T-helper 1 cell treated with Interleukin-12 subunit alpha and Interleukin-12 subunit beta and Interleukin-4 antibody, amounts not matched to agents 30 μg/mL and 1 μg/mL, for 36 hours (primary cell): ENCODE measurements around the gene GPX2.
A peak's percentile ranks its signal among the peaks of the same experiment; 100 is the strongest.

ENCODE experiments used
- H3K27ac Mint-ChIP-seq: one replicate; pipeline ENCODE4 v1.8.0; 2021; ENCODE audit warnings: mild to moderate bottlenecking, mixed read lengths
- H3K27me3 Mint-ChIP-seq: one replicate; pipeline ENCODE4 v1.8.0; 2021; ENCODE audit warnings: low read depth, mixed read lengths
- H3K36me3 Mint-ChIP-seq: one replicate; pipeline ENCODE4 v1.8.0; 2021; ENCODE audit warnings: low read depth, mixed read lengths
- H3K4me1 Mint-ChIP-seq: one replicate; pipeline ENCODE4 v1.8.0; 2021; ENCODE audit warnings: low read depth, mixed read lengths
- H3K4me3 Mint-ChIP-seq: one replicate; pipeline ENCODE4 v1.8.0; 2021; ENCODE audit warnings: mild to moderate bottlenecking, moderate library complexity, mixed read lengths
- H3K9me3 Mint-ChIP-seq: one replicate; pipeline ENCODE4 v1.8.0; 2021; ENCODE audit warnings: mixed read lengths

Gene GPX2

GRCh38 chr14:64938972-64939816 is 3.4 kb downstream of the GPX2 start:
- no peak overlapping the region for H3K4me3 Mint-ChIP-seq
- H3K27ac Mint-ChIP-seq, result no peak overlapping the region
- peaks cover 39% of the 10 kb centered on the region for H3K4me1 Mint-ChIP-seq

GRCh38 chr14:64937821-64938193 is 4.7 kb downstream of the GPX2 start:
- no peak overlapping the region for H3K4me3 Mint-ChIP-seq
- H3K4me1 Mint-ChIP-seq, result peaks cover 31% of the 10 kb centered on the region
- H3K9me3 Mint-ChIP-seq, result no peaks in the 10 kb centered on the region
- no peak overlapping the region for H3K27ac Mint-ChIP-seq
- peaks cover 45% of the 10 kb centered on the region for H3K36me3 Mint-ChIP-seq
- no peaks in the 10 kb centered on the region for H3K27me3 Mint-ChIP-seq

More at GRCh38 chr14:64938972-64939816, 3.4 kb downstream of the GPX2 start:
- peaks cover 34% of the 10 kb centered on the region for H3K36me3 Mint-ChIP-seq
- H3K27me3 Mint-ChIP-seq, result no peaks in the 10 kb centered on the region
- no peaks in the 10 kb centered on the region for H3K9me3 Mint-ChIP-seq

GRCh38 chr14:64937171-64937820 is 5.2 kb downstream of the GPX2 start:
- peaks cover 31% of the 10 kb centered on the region for H3K4me1 Mint-ChIP-seq
- H3K4me3 Mint-ChIP-seq, result no peak overlapping the region
- no peaks in the 10 kb centered on the region for H3K9me3 Mint-ChIP-seq
- no peak overlapping the region for H3K27ac Mint-ChIP-seq
- no peaks in the 10 kb centered on the region for H3K27me3 Mint-ChIP-seq
- peaks cover 47% of the 10 kb centered on the region for H3K36me3 Mint-ChIP-seq

GRCh38 chr14:64935508-64935907 is 7.0 kb downstream of the GPX2 start:
- H3K27ac Mint-ChIP-seq, result peak overlapping the region; percentile 77
- H3K4me3 Mint-ChIP-seq, result peak overlapping the region; percentile 64
- H3K36me3 Mint-ChIP-seq, result peaks cover 49% of the 10 kb centered on the region
- no peaks in the 10 kb centered on the region for H3K27me3 Mint-ChIP-seq
- H3K9me3 Mint-ChIP-seq, result no peaks in the 10 kb centered on the region
- H3K4me1 Mint-ChIP-seq, result peaks cover 32% of the 10 kb centered on the region

GRCh38 chr14:64934338-64934929 is 8.1 kb downstream of the GPX2 start:
- Mint-ChIP-seq H3K27me3 (no peaks in the 10 kb centered on the region), H3K9me3 (no peaks in the 10 kb centered on the region), H3K4me3 (no peak overlapping the region), H3K36me3 (peaks cover 48% of the 10 kb centered on the region), H3K27ac (peak overlapping the region; percentile 54), H3K4me1 (peaks cover 36% of the 10 kb centered on the region)

- H3K27ac Mint-ChIP-seq, result no peak overlapping the region
- H3K27me3 Mint-ChIP-seq, result no peaks in the 10 kb centered on the region
- H3K4me1 Mint-ChIP-seq, result peaks cover 23% of the 10 kb centered on the region
- H3K9me3 Mint-ChIP-seq, result no peaks in the 10 kb centered on the region
- peaks cover 39% of the 10 kb centered on the region for H3K36me3 Mint-ChIP-seq
- H3K4me3 Mint-ChIP-seq, result no peak overlapping the region
These were observed 10.3 kb downstream of the GPX2 start for GRCh38 chr14:64932231-64932630.

GRCh38 chr14:64931123-64931522 is 11.4 kb downstream of the GPX2 start:
- peaks cover 40% of the 10 kb centered on the region for H3K36me3 Mint-ChIP-seq
- peaks cover 24% of the 10 kb centered on the region for H3K4me1 Mint-ChIP-seq
- H3K27ac Mint-ChIP-seq, result no peak overlapping the region
- H3K27me3 Mint-ChIP-seq, result no peaks in the 10 kb centered on the region
- no peaks in the 10 kb centered on the region for H3K9me3 Mint-ChIP-seq
- H3K4me3 Mint-ChIP-seq, result no peak overlapping the region

- Mint-ChIP-seq H3K4me1 (peaks cover 21% of the 10 kb centered on the region), H3K4me3 (no peak overlapping the region), H3K27me3 (no peaks in the 10 kb centered on the region), H3K36me3 (peaks cover 39% of the 10 kb centered on the region), H3K27ac (peak overlapping the region; percentile 67), H3K9me3 (no peaks in the 10 kb centered on the region)
These were observed 12.3 kb downstream of the GPX2 start for GRCh38 chr14:64930085-64930843.

GRCh38 chr14:64929014-64929359 is 13.6 kb downstream of the GPX2 start:
- Mint-ChIP-seq H3K4me3 (no peak overlapping the region), H3K4me1 (peaks cover 19% of the 10 kb centered on the region), H3K27me3 (no peaks in the 10 kb centered on the region), H3K9me3 (no peaks in the 10 kb centered on the region), H3K36me3 (peaks cover 34% of the 10 kb centered on the region), H3K27ac (no peak overlapping the region)

- Mint-ChIP-seq H3K4me3 (no peak overlapping the region), H3K36me3 (peaks cover 34% of the 10 kb centered on the region), H3K4me1 (peaks cover 23% of the 10 kb centered on the region), H3K9me3 (no peaks in the 10 kb centered on the region), H3K27ac (no peak overlapping the region), H3K27me3 (no peaks in the 10 kb centered on the region)
These were observed 14.1 kb downstream of the GPX2 start for GRCh38 chr14:64928239-64929013.

- Mint-ChIP-seq H3K4me1 (peaks cover 23% of the 10 kb centered on the region), H3K36me3 (peaks cover 24% of the 10 kb centered on the region), H3K27ac (no peak overlapping the region), H3K27me3 (no peaks in the 10 kb centered on the region), H3K9me3 (no peaks in the 10 kb centered on the region), H3K4me3 (no peak overlapping the region)
These were observed 15.5 kb downstream of the GPX2 start for GRCh38 chr14:64927031-64927430.

- Mint-ChIP-seq H3K36me3 (peaks cover 28% of the 10 kb centered on the region), H3K9me3 (no peaks in the 10 kb centered on the region), H3K27me3 (no peaks in the 10 kb centered on the region), H3K4me1 (peaks cover 28% of the 10 kb centered on the region), H3K27ac (peak overlapping the region; percentile 64), H3K4me3 (peak overlapping the region; percentile 15)
These were observed 16.0 kb downstream of the GPX2 start for GRCh38 chr14:64926398-64926995.

- H3K27ac Mint-ChIP-seq, result no peak overlapping the region
These were observed 19.5 kb downstream of the GPX2 start for GRCh38 chr14:64923015-64923414.

More at GRCh38 chr14:64923015-64923414, 19.5 kb downstream of the GPX2 start:
- Mint-ChIP-seq H3K36me3 (peaks cover 26% of the 10 kb centered on the region), H3K4me3 (no peak overlapping the region), H3K27me3 (no peaks in the 10 kb centered on the region), H3K9me3 (no peaks in the 10 kb centered on the region), H3K4me1 (peaks cover 32% of the 10 kb centered on the region)
